WTC11 (cell line): Measurements from ENCODE around the gene LHX3. TPM values are rescaled to one million over a fixed set of nuclear protein-coding genes. Genes with fewer than 3 reads are reported as not detected.

ENCODE experiments used
- ATAC-seq: fragments of 200-7000 bp; cut with Tn5 transposase; 2 replicates; pipeline ENCODE4 v1.10.0; 2021; ENCODE audit warnings: mild to moderate bottlenecking, moderate library complexity
- CTCF ChIA-PET: fragments of 300-600 bp; sonication (Branson Sonifier 250); formaldehyde crosslinking; loops from one replicate; lab custom pipeline; 2021; ENCODE audit warnings: antibody characterized with exemption; lab: Charles Lee
- POLR2A ChIA-PET: fragments of 350-600 bp; sonication (Branson Sonifier 250); formaldehyde crosslinking; loops from one replicate; lab custom pipeline; 2021; ENCODE audit warnings: antibody characterized with exemption; lab: Charles Lee
- DNase-seq: peaks from one replicate; pipeline ENCODE4 v3.0.0; 2021; ENCODE audit warnings: low spot score
- H3K27ac Mint-ChIP-seq: 2 replicates; pipeline ENCODE4 v1.8.0; 2021; ENCODE audit warnings: mixed read lengths
- H3K27me3 Mint-ChIP-seq: 2 replicates; pipeline ENCODE4 v1.8.0; 2021; ENCODE audit warnings: low read depth, mild to moderate bottlenecking, moderate library complexity, mixed read lengths
- H3K36me3 Mint-ChIP-seq: 2 replicates; pipeline ENCODE4 v1.8.0; 2021; ENCODE audit warnings: mixed read lengths
- H3K4me1 Mint-ChIP-seq: 2 replicates; pipeline ENCODE4 v1.8.0; 2022; ENCODE audit warnings: mixed read lengths
- H3K4me3 Mint-ChIP-seq: 2 replicates; pipeline ENCODE4 v1.8.0; 2021; ENCODE audit warnings: mild to moderate bottlenecking, moderate library complexity, mixed read lengths
- H3K9me3 Mint-ChIP-seq: 2 replicates; pipeline ENCODE4 v1.8.0; 2021; ENCODE audit warnings: mixed read lengths
- CREM ChIP-seq: sonication (generic); formaldehyde crosslinking; IDR thresholded peaks from 2 replicates; pipeline ENCODE4 v1.8.1; 2022; ENCODE audit warnings: mild to moderate bottlenecking, missing genetic modification reagents, moderate library complexity
- EMX1 ChIP-seq: fragments of 250-450 bp; sonication (Bioruptor Pico); IDR thresholded peaks from 2 replicates; pipeline ENCODE4 v1.8.0; 2021; ENCODE audit warnings: mild to moderate bottlenecking
- ERG ChIP-seq: fragments of 250-450 bp; sonication (Bioruptor Pico); IDR thresholded peaks from 2 replicates; pipeline ENCODE4 v1.8.0; 2021; ENCODE audit warnings: mild to moderate bottlenecking
- ETV6 ChIP-seq: sonication (generic); formaldehyde crosslinking; IDR thresholded peaks from 2 replicates; pipeline ENCODE4 v1.8.1; 2022; ENCODE audit warnings: mild to moderate bottlenecking, missing genetic modification reagents
- FOXJ3 ChIP-seq: sonication (generic); formaldehyde crosslinking; IDR thresholded peaks from 2 replicates; pipeline ENCODE4 v1.9.0; 2021; ENCODE audit warnings: missing genetic modification reagents, mild to moderate bottlenecking, borderline replicate concordance
- GRHL2 ChIP-seq: fragments of 250-450 bp; sonication (Bioruptor Pico); IDR thresholded peaks from 2 replicates; pipeline ENCODE4 v1.8.0; 2022; ENCODE audit warnings: mild to moderate bottlenecking, moderate library complexity; ENCODE audit not compliant: insufficient replicate concordance, severe bottlenecking
- MLX ChIP-seq: sonication (generic); formaldehyde crosslinking; IDR thresholded peaks from 2 replicates; pipeline ENCODE4 v1.8.1; 2023; ENCODE audit warnings: mild to moderate bottlenecking, missing genetic modification reagents, moderate library complexity
- NFE2L1 ChIP-seq: sonication (generic); formaldehyde crosslinking; IDR thresholded peaks from 2 replicates; pipeline ENCODE4 v1.8.1; 2023; ENCODE audit warnings: missing genetic modification reagents
- NR2C2 ChIP-seq: sonication (generic); formaldehyde crosslinking; IDR thresholded peaks from 2 replicates; pipeline ENCODE4 v1.8.0; 2022; ENCODE audit warnings: mild to moderate bottlenecking, missing genetic modification reagents
- PREB ChIP-seq: sonication (generic); formaldehyde crosslinking; IDR thresholded peaks from 2 replicates; pipeline ENCODE4 v1.8.1; 2022; ENCODE audit warnings: mild to moderate bottlenecking, missing genetic modification reagents, moderate library complexity, borderline replicate concordance
- RELA ChIP-seq: sonication (generic); formaldehyde crosslinking; IDR thresholded peaks from 2 replicates; pipeline ENCODE4 v1.8.1; 2022; ENCODE audit warnings: missing genetic modification reagents, mild to moderate bottlenecking, borderline replicate concordance
- SMAD4 ChIP-seq: sonication (generic); formaldehyde crosslinking; IDR thresholded peaks from 2 replicates; pipeline ENCODE4 v1.8.0; 2022; ENCODE audit warnings: mild to moderate bottlenecking, missing genetic modification reagents
- TP53 ChIP-seq: sonication (generic); formaldehyde crosslinking; IDR thresholded peaks from 2 replicates; pipeline ENCODE4 v1.8.1; 2023; ENCODE audit warnings: mild to moderate bottlenecking, missing genetic modification reagents
- ZBTB21 ChIP-seq: sonication (generic); formaldehyde crosslinking; IDR thresholded peaks from 2 replicates; pipeline ENCODE4 v1.8.1; 2023; ENCODE audit warnings: mild to moderate bottlenecking, missing genetic modification reagents, borderline replicate concordance
- ZMAT4 ChIP-seq: fragments of 250-450 bp; sonication (Bioruptor Pico); IDR thresholded peaks from 2 replicates; pipeline ENCODE4 v1.9.0; 2021; ENCODE audit warnings: mild to moderate bottlenecking
- ZNF121 ChIP-seq: sonication (generic); formaldehyde crosslinking; IDR thresholded peaks from 2 replicates; pipeline ENCODE4 v1.8.0; 2023; ENCODE audit warnings: missing genetic modification reagents
- ZNF281 ChIP-seq: sonication (generic); formaldehyde crosslinking; IDR thresholded peaks from 2 replicates; pipeline ENCODE4 v1.8.0; 2023; ENCODE audit warnings: mild to moderate bottlenecking, missing genetic modification reagents
- ZNF425 ChIP-seq: fragments of 250-450 bp; sonication (Bioruptor Pico); conservative IDR thresholded peaks from 2 replicates; pipeline ENCODE4 v1.9.0; 2021; ENCODE audit warnings: mild to moderate bottlenecking
- total RNA-seq: library from RNA; stranded (reverse); gene quantifications from 3 replicates; pipeline ENCODE4 v1.2.3, GENCODE V29; 2021

The LHX3 gene
- total RNA-seq, 1 experiment from 2014 or later = not detected

GRCh38 chr9:136218271-136218670 is 13.3 kb upstream of the LHX3 start (continued):
- TF ChIP-seq MLX (CRISPR knock-in tag) (no peak), ZNF121 (CRISPR knock-in tag) (no peak)

- no peak overlapping the region for H3K27ac Mint-ChIP-seq
- H3K36me3 Mint-ChIP-seq = peaks cover 38% of the 10 kb centered on the region
- ChIA-PET CTCF (interaction anchor here (0.6 to 1.9 kb wide), 9 partner anchors 15 to 420 kb away, joined by 3 to 6 read pairs (median 4); no protein-coding TSS in a partner anchor), POLR2A (interaction anchor here (0.5 kb wide), 2 partner anchors 28 to 343 kb away, joined by 4 to 5 read pairs; no protein-coding TSS in a partner anchor)
- peaks cover 6% of the 10 kb centered on the region; the same call in 1 of the 2 replicates for H3K9me3 Mint-ChIP-seq
- no peak overlapping the region for H3K4me3 Mint-ChIP-seq
- DNase-seq (no peak), ATAC-seq (no peak)
- TF ChIP-seq CREM (CRISPR knock-in tag) (no peak), ZNF425 (no peak), TP53 (no peak), NR2C2 (CRISPR knock-in tag) (no peak), RELA (CRISPR knock-in tag) (no peak), ERG (CRISPR knock-in tag) (no peak), MLX (CRISPR knock-in tag) (no peak), ZNF281 (CRISPR knock-in tag) (no peak), ZBTB21 (no peak), FOXJ3 (CRISPR knock-in tag) (no peak), SMAD4 (CRISPR knock-in tag) (no peak), ZMAT4 (CRISPR knock-in tag) (no peak), GRHL2 (CRISPR knock-in tag) (no peak), PREB (CRISPR knock-in tag) (no peak), EMX1 (CRISPR knock-in tag) (no peak), ETV6 (CRISPR knock-in tag) (no peak), NFE2L1 (no peak)
- H3K4me1 Mint-ChIP-seq = no peaks in the 10 kb centered on the region
- no peaks in the 10 kb centered on the region for H3K27me3 Mint-ChIP-seq
Measured at GRCh38 chr9:136216541-136217244, 11.8 kb upstream of the LHX3 start.
